ENCODE data around the gene SDR39U1. TPM values are rescaled to one million over a fixed set of nuclear protein-coding genes. Genes with fewer than 3 reads are reported as not detected.
A peak's percentile ranks its signal among the peaks of the same experiment; 100 is the strongest.

SDR39U1 gene
- total RNA-seq, 1 experiment from 2014 or later = 59.0 TPM

GRCh38 chr14:24397639-24398292 is 44.8 kb downstream of the SDR39U1 start:
- TF ChIP-seq CTCF (IDR thresholded peaks at IDR 0.05; ENCODE audit: unreplicated experiment) = no peak
- H3K27me3 Mint-ChIP-seq (ENCODE audit: unreplicated experiment) = no peaks in the 10 kb centered on the region
- no peaks in the 10 kb centered on the region for H3K9me3 Mint-ChIP-seq (ENCODE audit: low read depth, unreplicated experiment)
- peak overlapping the region; percentile 7 for H3K4me3 Mint-ChIP-seq (ENCODE audit: low read depth, unreplicated experiment)
- peaks cover 33% of the 10 kb centered on the region for H3K4me1 Mint-ChIP-seq (ENCODE audit: low read depth, unreplicated experiment)
- intact Hi-C loops (cut with micrococcal nuclease; ENCODE audit: unreplicated experiment) = no loop called here
- peaks cover 15% of the 10 kb centered on the region for H3K36me3 Mint-ChIP-seq (ENCODE audit: insufficient read depth, unreplicated experiment)
- no peak for DNase-seq
- BruUV-seq (replicated peaks) = no TSS peak
- H3K27ac Mint-ChIP-seq (ENCODE audit: unreplicated experiment) = no peak overlapping the region
- CTCF ChIA-PET = interaction anchor here (0.7 kb wide), 1 partner anchor 34 kb away, joined by 9 read pairs; no protein-coding TSS in a partner anchor

GRCh38 chr14:24395609-24396582 is 46.7 kb downstream of the SDR39U1 start:
- H3K27me3 Mint-ChIP-seq (ENCODE audit: unreplicated experiment) = no peaks in the 10 kb centered on the region
- no TSS peak for BruUV-seq (replicated peaks)

GRCh38 chr14:24394275-24394674 is 48.3 kb downstream of the SDR39U1 start:
- DNase-seq = no peak
- H3K9me3 Mint-ChIP-seq (ENCODE audit: low read depth, unreplicated experiment) = no peaks in the 10 kb centered on the region
- CTCF ChIA-PET = no interaction called here
- BruUV-seq (replicated peaks) = no TSS peak
- H3K4me3 Mint-ChIP-seq (ENCODE audit: low read depth, unreplicated experiment) = no peak overlapping the region
- TF ChIP-seq CTCF (IDR thresholded peaks at IDR 0.05; ENCODE audit: unreplicated experiment) = no peak
- no peak overlapping the region for H3K27ac Mint-ChIP-seq (ENCODE audit: unreplicated experiment)
- peaks cover 41% of the 10 kb centered on the region for H3K4me1 Mint-ChIP-seq (ENCODE audit: low read depth, unreplicated experiment)
- intact Hi-C loops (cut with micrococcal nuclease; ENCODE audit: unreplicated experiment) = no loop called here
- H3K27me3 Mint-ChIP-seq (ENCODE audit: unreplicated experiment) = no peaks in the 10 kb centered on the region
- H3K36me3 Mint-ChIP-seq (ENCODE audit: insufficient read depth, unreplicated experiment) = peaks cover 23% of the 10 kb centered on the region

More at GRCh38 chr14:24395609-24396582, 46.7 kb downstream of the SDR39U1 start:
- intact Hi-C loops (cut with micrococcal nuclease; ENCODE audit: unreplicated experiment) = no loop called here
- no peak for DNase-seq
- CTCF ChIA-PET = interaction anchor here (0.5 to 1.3 kb wide), 3 partner anchors 33 to 41 kb away, joined by 3 read pairs; no protein-coding TSS in a partner anchor
- no peaks in the 10 kb centered on the region for H3K9me3 Mint-ChIP-seq (ENCODE audit: low read depth, unreplicated experiment)
- peaks cover 38% of the 10 kb centered on the region for H3K4me1 Mint-ChIP-seq (ENCODE audit: low read depth, unreplicated experiment)
- H3K4me3 Mint-ChIP-seq (ENCODE audit: low read depth, unreplicated experiment) = no peak overlapping the region
- H3K27ac Mint-ChIP-seq (ENCODE audit: unreplicated experiment) = no peak overlapping the region
- peaks cover 28% of the 10 kb centered on the region for H3K36me3 Mint-ChIP-seq (ENCODE audit: insufficient read depth, unreplicated experiment)
- no peak for TF ChIP-seq CTCF (IDR thresholded peaks at IDR 0.05; ENCODE audit: unreplicated experiment)

- Mint-ChIP-seq H3K9me3 (ENCODE audit: low read depth, unreplicated experiment) (no peaks in the 10 kb centered on the region), H3K4me3 (ENCODE audit: low read depth, unreplicated experiment) (peak overlapping the region; percentile 55), H3K27me3 (ENCODE audit: unreplicated experiment) (no peaks in the 10 kb centered on the region), H3K36me3 (ENCODE audit: insufficient read depth, unreplicated experiment) (peaks cover 21% of the 10 kb centered on the region), H3K27ac (ENCODE audit: unreplicated experiment) (peak overlapping the region; percentile 95), H3K4me1 (ENCODE audit: low read depth, unreplicated experiment) (peaks cover 47% of the 10 kb centered on the region)
- intact Hi-C loops (cut with micrococcal nuclease; ENCODE audit: unreplicated experiment) = loop anchor here (1.0 to 2.0 kb wide), 2 partner anchors 27 to 38 kb away; no protein-coding TSS in a partner anchor
- peak; percentile 71 for DNase-seq
- TF ChIP-seq CTCF (IDR thresholded peaks at IDR 0.05; ENCODE audit: unreplicated experiment) = no peak
- CTCF ChIA-PET = interaction anchor here (1.0 to 1.6 kb wide), 3 partner anchors 26 to 59 kb away, joined by 5 to 13 read pairs (median 12); no protein-coding TSS in a partner anchor
- TSS peak; percentile 93 for BruUV-seq (replicated peaks)
Measured at GRCh38 chr14:24392325-24393091, 50.1 kb downstream of the SDR39U1 start.
